Brain microvascular endothelial cell (primary cell): ENCODE data around the gene TMIGD1.

Experiments used
- DNase-seq: peaks from one replicate; pipeline ENCODE4 v3.0.0-alpha.2; 2020
- H3K27ac ChIP-seq: fragments of 250-450 bp; sonication (Bioruptor Pico); 2 replicates; pipeline ENCODE4 v1.5.1; 2020; ENCODE audit warnings: mild to moderate bottlenecking, moderate library complexity
- H3K27me3 ChIP-seq: fragments of 250-450 bp; sonication (Bioruptor Pico); replicated peaks from 2 replicates; pipeline ENCODE4 v1.5.1; 2020; ENCODE audit warnings: mild to moderate bottlenecking
- H3K36me3 ChIP-seq: fragments of 250-450 bp; sonication (Bioruptor Pico); replicated peaks from 2 replicates; pipeline ENCODE4 v1.5.1; 2020; ENCODE audit warnings: mild to moderate bottlenecking
- H3K4me3 ChIP-seq: 2 replicates; pipeline ENCODE4 v1.5.1; 2011; ENCODE audit warnings: low read depth, mild to moderate bottlenecking, control low read depth, low read length, moderate library complexity
- CTCF ChIP-seq: IDR thresholded peaks from 2 replicates; pipeline ENCODE4 v1.5.1; 2011; ENCODE audit warnings: low read depth, mild to moderate bottlenecking, moderate library complexity, low read length, control low read depth, inconsistent platforms; ENCODE audit errors: missing control alignments
- in situ Hi-C: cut with HindIII; loops from 2 replicates; pipeline ENCODE4 v1.10.0; 2017; ENCODE audit warnings: low sequenced_read_pairs, low pct_ligation_motif_present

TMIGD1 gene

GRCh38 chr17:30363715-30364202 is 29.9 kb upstream of the TMIGD1 start:
- in situ Hi-C loops: no loop called here
- no peak for DNase-seq
- no peak overlapping the region for H3K4me3 ChIP-seq
- no peaks in the 10 kb centered on the region for H3K27me3 ChIP-seq
- no peaks in the 10 kb centered on the region for H3K36me3 ChIP-seq
- H3K27ac ChIP-seq: no peak overlapping the region
- TF ChIP-seq CTCF: no peak

DNA sequence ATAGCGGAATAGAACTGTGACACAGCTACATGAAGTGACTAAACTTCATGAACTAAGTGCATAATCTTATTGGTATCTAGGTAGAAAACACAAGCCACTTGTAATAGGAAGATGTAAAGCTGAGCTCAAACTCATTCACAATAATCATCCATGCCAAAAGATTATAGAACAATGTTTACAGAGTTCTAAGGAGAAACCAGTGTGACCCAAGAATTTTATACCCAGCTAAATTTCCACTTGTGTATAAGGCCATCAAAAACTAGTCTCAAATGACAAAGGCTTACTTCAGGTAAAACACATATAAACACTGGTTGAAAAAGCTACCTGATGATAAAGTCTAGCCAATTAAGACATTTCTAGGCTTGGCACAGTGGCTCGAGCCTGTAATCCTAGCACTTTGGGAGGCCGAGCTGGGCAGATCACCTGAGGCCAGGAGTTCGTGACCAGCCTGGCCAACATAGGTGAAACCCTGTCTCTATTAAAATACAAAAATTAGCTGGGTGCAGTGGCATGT is 28.0 kb upstream of the TMIGD1 start:
- in situ Hi-C loops: no loop called here
- H3K27ac ChIP-seq: no peak overlapping the region
- H3K27me3 ChIP-seq: no peaks in the 10 kb centered on the region
- no peak for DNase-seq
- H3K36me3 ChIP-seq: no peaks in the 10 kb centered on the region
- no peak for TF ChIP-seq CTCF
- H3K4me3 ChIP-seq: no peak overlapping the region

DNA sequence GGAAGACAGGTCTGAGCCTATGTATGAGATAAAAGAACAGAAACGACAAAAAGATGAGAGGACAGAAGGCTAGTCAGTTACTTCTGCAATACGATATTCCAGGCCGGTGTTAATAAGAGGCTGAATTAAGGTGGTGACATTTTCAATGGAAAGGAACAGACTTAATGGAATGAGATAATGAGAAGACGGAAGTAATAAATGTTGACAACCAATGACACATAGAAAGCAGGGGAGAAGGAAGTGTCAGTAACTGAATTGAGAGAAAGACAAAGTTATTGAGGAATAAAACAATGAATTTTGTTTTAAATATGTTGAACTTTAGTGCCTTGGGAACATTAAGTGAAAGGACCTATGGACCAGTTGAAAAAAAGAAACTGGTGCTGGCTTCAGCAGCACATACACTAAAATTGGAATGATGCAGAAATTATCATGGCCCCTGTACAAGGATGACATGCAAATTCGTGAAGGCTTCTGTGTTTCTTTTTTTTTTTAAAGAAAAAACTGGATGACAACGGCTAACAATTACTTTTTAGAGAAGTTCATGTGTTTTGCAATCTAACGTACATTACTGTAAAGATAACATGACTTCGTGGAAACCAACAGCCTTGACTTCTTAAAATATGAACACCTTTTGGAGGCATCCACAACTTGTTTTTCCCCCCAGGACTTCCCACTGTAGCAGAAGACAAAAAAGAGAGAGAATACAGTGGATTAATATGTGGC is 26.4 kb upstream of the TMIGD1 start:
- no peak for DNase-seq
- Histone ChIP-seq H3K27me3 (no peaks in the 10 kb centered on the region), H3K27ac (no peak overlapping the region), H3K4me3 (no peak overlapping the region), H3K36me3 (no peaks in the 10 kb centered on the region)
- in situ Hi-C loops: no loop called here
- no peak for TF ChIP-seq CTCF

DNA sequence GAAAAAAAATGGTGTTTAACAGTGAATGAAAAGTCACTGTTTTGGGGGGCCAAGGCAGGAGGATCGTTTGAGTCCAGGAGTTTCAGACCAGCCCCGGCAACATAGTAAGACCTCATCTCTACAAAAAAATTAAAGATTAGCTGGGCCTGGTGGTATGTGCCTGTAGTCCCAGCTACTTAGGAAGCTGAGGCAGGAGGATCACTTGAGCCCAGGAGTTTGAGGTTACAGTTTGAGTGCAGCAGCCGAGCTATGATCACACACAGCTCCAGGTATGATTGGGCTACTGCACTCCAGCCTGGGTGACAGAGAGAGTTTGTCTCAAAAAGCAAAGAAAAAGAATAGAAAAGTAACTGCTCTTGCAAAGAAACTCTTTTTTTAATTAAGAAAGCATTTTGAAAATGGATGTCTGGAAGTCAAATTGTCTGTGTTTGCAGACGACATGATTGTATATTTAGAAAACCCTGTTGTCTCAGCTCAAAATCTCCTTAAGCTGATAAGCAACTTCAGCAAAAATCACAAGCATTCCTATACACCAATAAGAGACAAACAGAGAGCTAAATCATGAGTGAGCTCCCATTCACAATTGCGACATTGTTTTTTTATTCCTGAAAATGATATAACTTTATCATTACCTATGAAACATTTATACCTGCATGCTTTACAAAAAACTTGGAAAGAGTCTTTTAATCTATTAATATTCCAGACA is 24.4 kb upstream of the TMIGD1 start:
- DNase-seq: no peak
- no peak for TF ChIP-seq CTCF
- H3K36me3 ChIP-seq: no peaks in the 10 kb centered on the region
- in situ Hi-C loops: no loop called here
- no peak overlapping the region for H3K4me3 ChIP-seq
- no peak overlapping the region for H3K27ac ChIP-seq
- no peaks in the 10 kb centered on the region for H3K27me3 ChIP-seq

- Histone ChIP-seq H3K36me3 (no peaks in the 10 kb centered on the region), H3K27me3 (no peaks in the 10 kb centered on the region), H3K4me3 (no peak overlapping the region), H3K27ac (no peak overlapping the region)
- in situ Hi-C loops: no loop called here
- no peak for TF ChIP-seq CTCF
- no peak for DNase-seq
These were observed 23.6 kb upstream of the TMIGD1 start for GRCh38 chr17:30357476-30357875.
